GM11168 (cell line): ENCODE results near the gene GPR63.
"Not testable (repeated sequence)": the region's sequence is repeated elsewhere in the genome, so short reads cannot be mapped to it uniquely, and the experiment has no call there.

Experiments
- in situ Hi-C: fragments of 300-500 bp; cut with MboI; formaldehyde crosslinking; loops from one replicate; pipeline ENCODE4 v1.12.0; 2022; ENCODE audit warnings: low sequenced_read_pairs; ENCODE audit not compliant: unreplicated experiment

Gene GPR63, protein sequence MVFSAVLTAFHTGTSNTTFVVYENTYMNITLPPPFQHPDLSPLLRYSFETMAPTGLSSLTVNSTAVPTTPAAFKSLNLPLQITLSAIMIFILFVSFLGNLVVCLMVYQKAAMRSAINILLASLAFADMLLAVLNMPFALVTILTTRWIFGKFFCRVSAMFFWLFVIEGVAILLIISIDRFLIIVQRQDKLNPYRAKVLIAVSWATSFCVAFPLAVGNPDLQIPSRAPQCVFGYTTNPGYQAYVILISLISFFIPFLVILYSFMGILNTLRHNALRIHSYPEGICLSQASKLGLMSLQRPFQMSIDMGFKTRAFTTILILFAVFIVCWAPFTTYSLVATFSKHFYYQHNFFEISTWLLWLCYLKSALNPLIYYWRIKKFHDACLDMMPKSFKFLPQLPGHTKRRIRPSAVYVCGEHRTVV

DNA sequence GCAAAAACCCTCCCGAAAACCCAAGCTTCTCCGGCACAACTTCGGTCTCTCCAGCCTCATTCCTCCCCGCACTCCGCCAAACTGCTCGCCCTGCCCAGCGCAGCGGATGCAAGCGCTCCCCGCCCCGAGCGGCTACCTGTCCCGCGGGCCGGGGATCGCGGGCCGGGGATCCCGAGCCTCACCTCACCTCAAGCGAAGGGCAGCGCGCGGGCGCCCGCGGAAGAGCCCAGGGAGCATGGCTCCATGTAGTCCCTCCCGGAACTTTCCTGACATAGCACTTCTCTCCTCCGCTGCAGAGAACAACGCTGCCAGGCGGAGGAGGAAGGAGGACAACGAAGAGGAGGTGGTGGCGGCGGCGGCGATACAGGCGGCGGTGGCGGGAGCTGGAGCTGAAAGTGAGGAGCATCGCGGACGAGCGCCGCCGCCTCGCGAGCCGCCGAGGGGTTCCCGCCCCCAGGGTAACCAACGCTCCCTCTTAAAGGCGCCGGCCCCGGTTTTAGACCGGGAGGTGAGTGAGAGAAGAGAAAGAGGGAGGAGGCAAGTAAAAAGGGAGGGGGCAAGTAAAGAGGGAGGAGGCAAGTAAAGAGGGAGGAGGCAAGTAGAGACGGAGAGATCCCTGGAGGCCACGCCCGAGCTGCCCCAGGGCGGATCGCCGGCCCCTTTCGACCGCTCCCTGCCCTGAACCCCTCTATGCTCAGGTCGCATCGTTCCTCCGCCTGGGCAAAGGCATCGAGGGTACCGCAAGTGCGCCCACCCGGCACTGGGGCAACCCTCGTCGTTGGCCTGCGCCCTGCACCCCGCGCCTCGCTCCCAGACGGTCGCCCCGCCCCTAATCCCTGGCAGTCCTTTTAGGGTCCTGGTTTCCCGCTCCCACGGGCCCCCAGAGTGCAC is at the start of gene GPR63:
Gene GPR63, minus strand, starts transcription at position 397 of the 891 bp plus-strand sequence. CDS start 37,746 bp downstream, outside the sequence.
- in situ Hi-C loops: no loop called here

- in situ Hi-C loops: no loop called here
Observed at GRCh38 chr6:96886519-96886918, 49.2 kb upstream of the GPR63 start.

GRCh38 chr6:96885187-96885631 is 47.9 kb upstream of the GPR63 start:
- in situ Hi-C loops: not testable (repeated sequence)

DNA sequence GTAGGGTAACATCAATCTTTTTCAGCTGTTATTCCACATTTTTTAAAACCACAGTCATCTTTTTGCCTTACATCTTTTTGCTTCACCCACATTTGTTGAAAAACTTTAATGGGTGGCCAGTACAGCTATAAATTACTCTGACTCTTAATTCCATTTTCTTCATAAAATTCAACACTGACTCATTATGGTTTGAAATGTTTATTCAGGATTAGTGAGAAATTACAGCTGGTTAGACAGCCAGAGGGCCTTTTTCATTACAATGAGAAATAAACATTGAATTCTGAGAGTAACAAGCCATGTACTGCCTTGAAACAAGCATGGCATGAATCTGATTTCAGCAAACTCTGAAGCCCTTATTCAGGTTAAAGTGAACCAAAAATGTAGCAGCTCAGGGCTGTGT is 40.9 kb upstream of the GPR63 start:
- in situ Hi-C loops: no loop called here

DNA sequence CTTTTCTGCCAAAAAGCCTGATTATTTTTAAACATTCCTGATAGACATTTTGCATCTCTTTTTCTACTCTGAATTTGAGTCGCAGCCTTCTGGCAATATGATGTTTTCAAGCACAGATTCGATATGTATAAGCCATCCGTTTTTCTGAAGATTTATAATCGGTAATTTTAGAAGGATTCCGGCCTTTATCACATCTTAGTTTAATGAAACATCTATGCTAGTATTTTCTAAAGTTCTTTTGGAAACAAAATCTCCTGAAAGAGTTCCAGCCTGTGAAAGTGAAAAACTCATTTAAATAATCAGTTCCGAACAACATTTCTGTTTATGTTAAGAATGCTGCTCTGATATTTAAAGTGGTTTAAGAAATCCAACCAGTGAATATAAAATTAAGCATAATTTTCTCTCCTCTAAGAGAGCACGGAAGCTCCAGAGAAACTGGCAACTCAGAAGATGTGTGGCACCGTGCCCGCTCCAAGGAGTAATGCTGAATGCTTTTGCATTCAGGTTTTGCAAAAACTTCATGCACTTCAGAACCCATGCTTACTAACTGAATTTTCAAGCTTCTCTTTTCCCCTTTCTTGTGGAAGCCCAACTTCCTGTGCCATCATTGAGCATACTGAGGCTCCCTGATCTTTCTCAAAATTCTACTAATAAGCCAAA is 39.7 kb upstream of the GPR63 start:
- in situ Hi-C loops: no loop called here

- in situ Hi-C loops: no loop called here
Observed at GRCh38 chr6:96872976-96873375, 35.7 kb upstream of the GPR63 start.

- in situ Hi-C loops: no loop called here
Observed at GRCh38 chr6:96865055-96865405, 27.8 kb upstream of the GPR63 start.

DNA sequence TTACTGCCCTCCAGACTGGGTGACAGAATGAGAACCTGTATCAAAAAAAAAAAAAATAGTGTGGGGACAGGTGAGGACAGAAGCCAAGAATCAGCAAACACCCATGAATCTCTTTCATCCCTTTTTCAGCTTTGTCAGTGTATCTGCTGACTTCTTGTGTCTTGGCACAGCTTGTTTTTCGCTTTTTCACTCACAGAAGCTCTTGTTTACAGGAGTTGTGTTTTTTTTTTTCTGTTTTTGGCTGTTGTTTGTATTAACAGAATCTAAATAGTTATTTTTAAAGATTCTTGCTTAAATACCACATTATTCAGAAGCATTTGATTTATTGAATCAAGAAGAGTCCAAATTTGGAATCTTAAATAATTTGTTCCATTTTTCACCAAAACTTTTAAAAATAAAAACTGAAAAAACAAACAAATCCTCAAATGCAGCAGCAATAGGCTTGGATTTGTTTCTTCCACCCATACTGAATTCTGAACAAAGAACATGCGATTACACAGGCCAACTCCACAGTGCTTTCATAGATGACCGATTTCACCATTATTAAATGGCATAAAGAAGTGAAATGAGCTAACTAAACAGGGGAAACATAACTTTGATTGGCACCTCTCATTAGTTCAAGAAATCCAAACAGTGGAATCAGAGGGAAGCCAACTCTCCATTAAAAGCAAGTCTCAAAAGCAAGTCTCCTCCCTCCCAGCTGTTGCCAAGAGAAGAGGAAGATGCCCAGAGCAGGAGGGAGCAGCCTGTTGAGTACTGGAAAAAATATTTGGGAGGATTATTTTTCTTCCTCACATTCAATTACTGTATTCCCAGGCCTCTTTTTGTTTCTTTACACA is 27.2 kb upstream of the GPR63 start:
- in situ Hi-C loops: no loop called here

DNA sequence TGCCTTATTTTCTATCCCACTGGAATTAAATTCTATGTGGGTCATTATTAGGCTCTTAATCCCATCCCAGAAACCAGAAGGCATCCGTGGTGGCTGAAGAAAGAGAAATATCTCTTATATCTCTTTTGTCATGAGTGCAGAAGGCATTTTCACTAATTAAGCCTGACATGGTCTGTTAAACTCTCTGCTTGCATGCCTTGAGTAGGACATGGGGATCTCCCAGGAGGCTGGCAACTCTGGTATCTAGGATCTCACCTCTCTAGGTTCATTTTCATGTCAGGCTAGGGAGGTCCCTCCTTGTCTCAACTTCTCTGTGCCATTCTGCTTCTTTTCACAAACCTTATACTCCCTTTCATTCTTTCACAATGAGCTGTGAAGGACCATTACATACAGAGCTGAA is 25.3 kb upstream of the GPR63 start:
- in situ Hi-C loops: no loop called here

DNA sequence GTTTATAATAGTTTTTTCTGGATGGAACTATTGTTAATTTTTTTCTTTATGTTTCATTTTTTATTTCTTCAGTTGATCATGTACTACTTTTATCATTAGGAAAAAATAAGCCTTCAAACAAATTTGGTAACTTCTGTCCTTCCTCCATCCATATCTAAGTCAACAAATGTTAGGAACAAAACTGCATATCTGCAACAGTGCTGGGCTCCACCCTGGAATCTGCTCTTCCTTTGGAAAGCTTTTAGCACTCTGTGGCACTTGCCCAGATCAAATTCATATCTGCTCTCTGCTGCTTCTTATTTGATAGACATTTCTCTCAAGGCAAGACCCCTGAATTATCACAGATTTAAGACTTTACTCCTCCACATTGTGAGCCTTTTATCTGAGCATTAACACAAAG is 24.3 kb upstream of the GPR63 start:
- in situ Hi-C loops: no loop called here

DNA sequence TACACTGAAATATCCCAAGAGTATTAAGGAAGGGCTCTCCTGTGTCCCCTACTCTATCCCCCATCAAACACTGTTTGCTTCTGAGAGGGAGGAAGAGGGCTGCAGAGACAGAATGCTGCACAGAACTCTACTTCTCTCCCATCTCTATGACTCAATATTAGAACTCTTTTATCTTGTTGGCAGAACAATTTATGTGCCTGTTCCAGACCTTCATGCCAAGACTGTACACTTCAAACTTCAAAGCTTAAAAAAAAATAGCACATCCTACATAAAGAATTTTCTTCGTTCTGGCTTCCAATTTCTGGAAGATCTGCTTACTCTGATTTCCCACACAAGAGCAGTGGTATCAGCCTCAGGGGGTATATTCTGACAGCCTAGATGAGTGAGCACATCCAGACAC is 19.6 kb upstream of the GPR63 start:
- in situ Hi-C loops: no loop called here

- in situ Hi-C loops: no loop called here
Observed at GRCh38 chr6:96853083-96853482, 15.8 kb upstream of the GPR63 start.

DNA sequence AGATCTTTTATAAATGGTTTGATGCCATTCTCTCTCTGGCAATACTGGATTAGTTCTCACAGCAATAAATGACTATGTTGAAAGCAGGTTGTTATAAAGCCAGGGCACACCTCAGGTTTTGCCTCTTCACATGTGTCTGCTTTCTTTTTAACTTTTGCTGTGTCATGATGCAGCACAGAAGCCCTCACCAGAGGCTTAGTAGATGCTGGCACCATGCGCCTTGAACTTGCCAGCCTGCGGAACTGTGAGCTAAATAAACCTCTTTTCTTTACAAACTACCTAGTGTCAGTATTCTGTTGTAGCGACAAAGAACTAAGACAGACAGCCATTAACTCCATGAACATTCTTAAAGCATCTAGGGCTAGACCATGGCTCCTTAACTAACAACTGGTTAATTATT is 15.3 kb upstream of the GPR63 start:
- in situ Hi-C loops: no loop called here

DNA sequence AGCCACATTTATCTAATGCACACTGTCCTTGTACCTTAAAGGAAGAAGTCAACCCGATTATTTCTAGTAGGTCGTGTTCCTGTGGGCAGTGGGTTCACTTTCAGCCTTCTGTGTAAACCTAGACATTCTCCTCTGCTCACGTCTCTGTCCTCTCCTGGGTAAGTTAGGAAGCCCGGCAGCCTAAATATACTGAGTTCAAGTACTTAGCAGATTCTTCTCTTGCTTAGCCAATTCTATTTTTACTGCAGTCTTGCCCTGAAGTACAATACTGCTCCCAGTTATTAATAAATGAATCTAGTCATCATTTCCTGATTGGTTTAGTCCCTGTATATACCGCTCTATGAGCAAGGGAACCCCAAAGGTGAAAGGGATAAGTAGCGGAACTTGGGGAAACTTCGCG is 14.6 kb upstream of the GPR63 start:
- in situ Hi-C loops: no loop called here

- in situ Hi-C loops: no loop called here
Observed at GRCh38 chr6:96849615-96850014, 12.3 kb upstream of the GPR63 start.

- in situ Hi-C loops: no loop called here
Observed at GRCh38 chr6:96844530-96844929, 7.3 kb upstream of the GPR63 start.

- in situ Hi-C loops: no loop called here
Observed at GRCh38 chr6:96841345-96841744, 4.1 kb upstream of the GPR63 start.

DNA sequence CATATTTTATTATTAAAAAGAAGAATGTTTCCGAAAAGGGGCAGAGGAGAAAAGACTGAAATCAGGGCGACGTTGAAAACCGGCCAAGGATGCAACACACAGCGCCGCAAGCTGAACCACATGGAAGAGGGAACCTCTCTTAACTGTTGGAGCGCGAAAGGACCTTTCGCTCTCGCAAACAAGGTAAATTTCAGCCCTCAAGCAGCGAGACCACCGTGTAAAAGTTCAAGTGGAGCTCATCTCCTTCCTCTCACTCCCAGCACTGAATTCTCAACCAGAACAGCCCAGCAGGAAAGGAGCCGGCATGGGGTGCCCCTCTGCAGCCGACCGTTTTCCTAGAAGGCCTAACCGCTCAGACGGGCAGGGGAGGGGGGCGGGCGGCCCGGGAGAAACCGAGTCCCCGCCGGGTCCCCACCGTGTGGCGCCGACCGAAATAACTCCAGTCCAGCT is 621 bp downstream of the GPR63 start:
- in situ Hi-C loops: no loop called here

- in situ Hi-C loops: no loop called here
Observed at GRCh38 chr6:96834070-96834469, 3.2 kb downstream of the GPR63 start.

DNA sequence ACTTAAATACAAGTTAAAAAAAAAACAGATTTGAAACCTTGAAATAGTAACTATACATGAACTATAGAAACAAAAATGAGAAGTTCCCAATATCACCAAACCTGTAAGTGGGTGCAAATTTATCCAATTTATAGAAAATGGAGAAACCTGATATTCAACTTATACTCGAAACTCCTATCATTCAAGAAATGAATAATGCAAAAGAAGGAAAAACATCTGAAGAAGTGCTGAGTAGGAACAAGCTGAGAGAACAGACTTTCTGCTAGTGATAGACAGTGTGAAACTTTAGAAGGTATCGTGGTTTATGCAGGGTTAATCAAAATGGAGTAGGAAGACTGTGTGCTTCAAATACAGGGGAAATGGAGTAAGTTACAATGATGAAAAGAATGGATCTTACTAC is 4.5 kb downstream of the GPR63 start:
- in situ Hi-C loops: no loop called here
